Activated CD8-positive, alpha-beta memory T cell treated with anti-CD3 and anti-CD28 coated beads, Interleukin-2, amount 50 U/mL, for 24 hours (primary cell): ENCODE results near the gene SGIP1.
"Not testable (repeated sequence)": the region's sequence is repeated elsewhere in the genome, so short reads cannot be mapped to it uniquely, and the experiment has no call there.

Experiments used
- DNase-seq: peaks from one replicate; pipeline ENCODE4 v3.0.0-alpha.2; 2020; ENCODE audit errors: extremely low read depth

SGIP1 gene

DNA sequence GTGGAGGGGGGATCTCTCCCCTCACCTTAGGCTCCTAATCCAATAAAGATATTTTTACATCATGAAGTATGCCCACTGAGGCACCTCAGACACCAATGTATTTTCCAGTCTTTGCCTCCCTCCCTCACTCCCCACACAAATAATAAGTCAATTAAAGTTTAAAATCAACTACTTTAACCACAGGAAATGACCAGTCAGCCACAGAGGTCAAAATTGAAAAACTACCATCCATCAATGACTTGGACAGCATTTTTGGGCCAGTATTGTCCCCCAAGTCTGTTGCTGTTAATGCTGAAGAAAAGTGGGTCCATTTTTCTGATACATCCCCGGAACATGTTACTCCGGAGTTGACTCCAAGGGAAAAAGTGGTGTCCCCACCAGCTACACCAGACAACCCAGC lies 147.7 kb downstream of the SGIP1 start:
- DNase-seq = no peak

DNA sequence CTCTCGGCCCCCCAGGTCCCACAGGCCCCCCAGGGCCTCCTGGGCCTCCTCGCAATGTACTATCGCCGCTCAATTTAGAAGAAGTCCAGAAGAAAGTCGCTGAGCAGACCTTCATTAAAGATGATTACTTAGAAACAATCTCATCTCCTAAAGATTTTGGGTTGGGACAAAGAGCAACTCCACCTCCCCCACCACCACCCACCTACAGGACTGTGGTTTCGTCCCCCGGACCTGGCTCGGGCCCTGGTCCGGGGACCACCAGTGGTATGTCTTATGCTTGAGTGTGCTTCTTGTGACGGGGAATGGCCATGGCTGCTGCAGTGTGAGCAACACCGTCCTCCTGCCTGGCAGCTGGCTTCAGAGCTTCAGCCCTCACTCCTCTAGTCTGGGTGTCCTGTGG lies 148.2 kb downstream of the SGIP1 start:
- DNase-seq = no peak

DNA sequence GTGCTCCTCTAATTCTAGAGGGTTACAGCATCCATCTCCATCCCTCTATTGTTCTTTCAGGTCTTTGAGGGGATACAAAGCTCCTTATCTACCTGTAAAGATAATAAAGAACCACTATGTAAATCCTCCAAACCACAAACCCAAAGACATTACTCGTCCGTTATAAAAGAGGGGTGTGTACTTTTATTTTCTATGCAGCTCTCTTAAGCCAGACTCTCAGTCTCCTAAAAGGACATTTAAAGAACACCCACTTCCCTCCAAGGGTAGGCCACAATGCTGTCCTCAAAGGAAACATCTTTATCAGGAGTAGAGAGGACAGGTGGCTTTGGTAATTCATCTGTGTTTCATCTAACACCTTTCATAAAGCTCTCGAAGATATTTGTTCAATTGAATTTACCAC lies 150.4 kb downstream of the SGIP1 start:
- no peak for DNase-seq

DNA sequence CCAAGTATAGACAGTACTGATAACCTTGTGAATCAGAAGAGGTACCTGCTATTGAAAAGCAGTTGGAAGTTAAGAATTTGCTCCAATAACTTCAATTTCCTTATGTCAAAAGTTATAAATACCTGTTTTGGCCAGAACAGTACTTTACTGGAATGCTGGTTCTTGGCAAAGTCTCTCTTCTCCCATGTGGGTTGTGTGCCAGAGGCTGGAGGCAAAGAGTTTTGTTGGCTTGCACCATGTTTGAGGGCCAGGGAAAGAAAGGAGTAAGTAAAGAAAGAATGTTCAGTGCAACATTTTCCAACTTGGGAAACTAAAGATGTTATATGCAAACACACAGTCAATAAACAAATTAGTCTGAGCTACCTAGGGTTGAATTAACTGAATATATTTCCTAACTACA lies 151.3 kb downstream of the SGIP1 start:
- DNase-seq = no peak

DNA sequence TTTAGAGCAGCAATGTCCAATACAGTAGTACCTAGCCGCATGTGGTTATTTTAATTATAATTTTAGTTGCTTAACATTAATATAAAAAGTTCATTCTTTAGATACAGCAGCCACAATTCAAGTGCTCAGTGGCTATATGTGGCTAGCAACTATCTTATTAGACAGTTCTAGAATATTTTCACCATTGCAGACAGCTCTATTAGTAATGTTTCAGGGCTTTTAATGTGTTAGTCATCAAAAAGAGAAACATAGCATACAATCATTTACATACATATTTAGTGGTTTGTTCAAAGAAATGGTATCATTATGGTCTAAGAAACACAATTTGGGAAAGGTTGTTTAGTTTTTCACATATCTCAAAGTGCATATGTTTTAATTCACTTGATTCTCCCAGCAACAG lies 151.7 kb downstream of the SGIP1 start:
- no peak for DNase-seq

DNA sequence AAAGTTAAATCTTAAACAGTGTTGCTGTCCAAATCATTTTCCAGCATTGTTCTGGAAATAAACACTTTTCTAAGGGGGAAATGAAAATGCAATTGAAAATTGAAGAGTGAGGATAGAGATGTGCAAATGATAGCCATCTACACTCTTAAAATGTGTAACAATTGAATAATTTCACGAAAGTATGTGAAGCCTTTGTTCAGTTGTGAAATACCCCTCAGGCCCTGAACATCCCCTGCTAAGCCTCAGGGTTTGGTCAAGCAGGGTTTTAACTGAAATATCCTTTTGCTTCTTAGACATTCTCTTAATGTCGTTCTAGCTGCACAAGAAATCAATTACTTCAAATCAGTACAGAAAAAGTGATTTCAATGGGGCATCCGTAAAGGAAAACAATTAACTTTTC lies 152.5 kb downstream of the SGIP1 start:
- no peak for DNase-seq

DNA sequence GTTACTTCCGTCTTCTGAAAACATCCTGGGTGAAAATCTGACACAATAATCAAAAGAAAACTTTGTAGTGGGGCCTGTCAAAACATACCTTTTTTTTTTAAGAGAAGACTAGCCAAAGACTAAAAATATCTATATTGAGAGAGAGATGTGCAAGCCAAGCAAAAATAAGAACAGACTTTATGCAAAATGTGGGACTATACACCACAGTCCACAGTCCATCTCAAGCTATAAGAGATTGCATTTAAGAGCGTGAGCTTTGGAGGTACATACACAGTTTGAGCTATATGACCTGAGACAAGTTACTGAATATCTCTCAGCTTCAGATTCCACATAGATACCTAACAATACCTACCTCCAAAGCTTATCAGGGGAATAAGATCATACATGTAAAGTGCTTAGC lies 153.4 kb downstream of the SGIP1 start:
- no peak for DNase-seq

DNA sequence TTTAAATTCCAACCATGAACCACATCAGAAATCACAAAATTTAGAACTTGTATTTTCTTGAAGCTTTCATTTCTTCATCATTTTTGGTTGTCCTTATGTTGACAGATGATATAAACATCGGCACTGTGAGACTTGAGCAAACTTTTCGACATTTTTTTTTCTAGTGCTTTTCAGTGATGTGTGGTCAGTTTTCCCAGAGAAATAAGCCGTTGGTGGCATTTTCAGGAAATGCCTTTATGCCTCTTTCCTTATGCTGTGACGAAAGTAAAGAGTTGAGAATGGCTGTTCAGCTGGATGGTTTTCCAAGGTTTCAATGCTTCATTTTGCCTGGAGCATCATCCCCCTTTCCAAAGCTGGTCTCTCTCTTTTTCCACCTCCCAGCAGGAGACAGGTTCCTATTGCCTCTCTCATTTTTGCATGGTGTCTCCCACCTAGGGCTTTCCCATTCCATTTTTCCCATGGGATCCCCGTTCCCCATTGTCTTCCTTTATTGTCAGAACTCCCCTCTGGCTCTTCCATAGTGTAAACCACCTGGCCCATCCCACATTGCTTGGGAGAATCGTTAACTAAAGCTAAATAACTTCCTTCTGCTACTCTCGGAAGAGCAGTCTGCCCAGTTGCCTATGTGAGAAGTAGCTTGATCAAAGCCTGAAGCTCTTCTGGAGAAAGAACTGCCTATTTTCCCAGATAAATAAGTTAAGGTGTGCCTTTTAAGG lies 156.9 kb downstream of the SGIP1 start:
- DNase-seq = no peak

DNA sequence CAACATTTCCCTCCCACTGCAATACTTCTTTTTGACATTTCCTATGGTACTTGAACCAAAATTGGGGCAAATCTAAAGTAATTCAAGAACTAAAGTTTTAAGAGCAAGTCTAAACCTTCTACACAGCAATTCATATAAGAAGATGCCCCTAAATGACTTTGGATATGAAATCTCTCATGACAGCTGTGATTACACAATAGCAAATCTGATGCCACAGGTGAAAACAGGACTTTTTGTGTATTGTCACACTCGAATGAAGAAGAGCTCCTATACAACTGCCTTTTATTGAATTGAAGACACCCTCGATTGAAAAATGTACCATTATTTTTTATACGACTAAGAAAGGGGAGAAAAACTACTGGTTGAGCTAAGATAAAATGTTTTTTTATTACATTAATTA lies 158.7 kb downstream of the SGIP1 start:
- DNase-seq = no peak

DNA sequence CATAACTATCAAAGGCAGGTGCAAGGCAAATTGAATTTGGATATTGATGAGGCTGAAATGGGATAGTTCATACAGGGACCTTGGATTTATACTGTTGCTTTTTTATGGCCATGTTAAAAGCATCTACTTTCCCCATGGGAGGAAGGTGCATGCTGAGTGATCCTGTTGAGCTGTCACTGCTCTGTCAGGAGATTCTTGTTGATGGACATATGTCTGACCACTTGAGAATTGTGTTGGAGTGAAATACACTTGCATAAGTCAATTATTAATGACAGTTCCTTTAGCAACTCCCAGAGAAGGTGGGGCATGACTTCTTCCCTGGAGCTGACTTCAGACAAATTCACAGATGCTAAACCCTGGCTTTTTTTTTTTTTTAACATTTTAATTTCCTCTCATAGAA lies 159.9 kb downstream of the SGIP1 start:
- DNase-seq = no peak

DNA sequence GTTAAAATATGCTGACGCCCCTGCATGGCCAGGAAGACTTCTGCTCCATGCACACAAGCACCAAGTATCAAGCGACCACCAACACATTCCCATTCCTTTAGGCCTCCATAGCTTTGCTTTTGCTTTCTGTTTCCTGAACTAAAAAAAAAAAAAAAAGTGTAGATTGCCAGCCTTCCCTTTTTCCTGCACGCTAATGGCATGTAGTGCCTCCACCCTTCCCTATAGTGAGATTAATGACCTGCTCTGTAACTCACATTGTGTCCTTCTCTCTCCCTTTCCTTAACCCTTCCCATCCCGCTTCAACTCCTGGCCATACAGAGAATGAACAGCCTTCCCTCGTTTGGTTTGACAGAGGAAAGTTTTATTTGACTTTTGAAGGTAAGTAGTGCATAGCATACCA lies 161.2 kb downstream of the SGIP1 start:
- no peak for DNase-seq

DNA sequence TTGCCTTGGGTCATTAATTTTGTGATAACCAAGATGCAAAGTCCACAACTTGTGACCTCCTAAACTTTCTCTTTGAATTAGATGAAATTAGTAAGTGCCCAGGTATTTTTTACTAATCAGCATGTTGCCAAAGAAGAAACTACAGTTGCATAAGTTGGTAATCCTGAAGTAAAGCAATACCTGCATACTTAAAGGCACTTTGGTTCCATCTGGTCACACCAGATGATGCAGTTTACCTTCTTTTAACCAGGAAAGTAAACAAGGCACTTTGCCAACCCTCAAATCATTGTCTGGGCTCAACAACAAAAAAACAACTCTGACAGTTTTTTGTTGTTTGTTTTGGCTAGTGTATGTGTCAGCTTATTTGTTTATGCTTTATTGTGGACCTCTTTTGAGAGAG lies 162.8 kb downstream of the SGIP1 start:
- no peak for DNase-seq

DNA sequence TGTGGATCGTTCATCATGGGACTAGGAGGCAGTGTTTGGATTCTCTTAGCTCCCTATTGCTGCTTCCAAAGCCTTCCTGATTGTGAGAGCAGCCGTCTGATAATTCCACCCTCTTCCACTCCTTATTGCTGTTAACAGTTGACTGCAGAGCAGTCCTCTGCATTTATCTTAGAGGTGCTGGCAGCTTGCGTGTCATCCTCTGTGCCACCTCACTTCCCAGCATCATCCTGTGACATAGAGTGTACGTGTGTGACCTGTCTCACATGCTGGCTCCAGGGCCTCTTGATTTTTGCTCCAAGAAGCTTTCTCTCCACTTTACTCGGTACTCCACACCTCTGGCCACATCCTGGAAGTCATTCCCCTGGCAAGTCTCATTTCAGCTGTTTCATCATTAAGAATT lies 165.3 kb downstream of the SGIP1 start:
- DNase-seq = no peak

DNA sequence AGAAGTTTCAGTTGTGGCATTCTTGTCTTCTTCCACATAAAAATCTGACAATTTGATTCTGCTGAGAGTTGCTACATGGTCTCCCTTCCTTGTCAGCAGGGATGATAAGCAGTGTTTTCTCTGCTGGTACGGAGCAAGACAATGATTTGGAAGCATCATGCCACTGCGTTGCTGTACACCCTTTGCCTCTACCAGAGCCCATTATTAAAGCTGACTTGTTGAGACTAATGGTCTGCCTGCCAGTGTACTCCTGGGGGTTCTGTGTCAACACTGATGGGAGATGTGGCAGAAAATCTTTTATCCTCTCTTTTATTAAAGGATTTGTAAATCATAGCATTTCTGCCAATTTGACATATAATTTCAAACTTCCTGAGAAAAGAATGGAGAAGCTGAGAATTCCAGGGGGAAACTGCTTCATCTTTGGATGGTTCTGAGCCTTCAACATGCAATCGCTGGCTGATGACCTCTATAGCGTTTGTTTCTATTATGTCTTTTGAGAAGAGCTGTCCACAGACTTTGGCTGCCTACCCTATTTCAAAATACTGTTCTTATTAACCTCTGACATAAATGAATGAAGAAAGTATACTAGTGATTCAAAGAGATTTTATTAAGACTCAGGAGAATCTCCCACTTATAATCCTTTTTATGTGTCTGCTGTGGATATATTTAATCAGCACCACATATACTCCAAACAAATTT lies 170.4 kb downstream of the SGIP1 start:
- no peak for DNase-seq

DNA sequence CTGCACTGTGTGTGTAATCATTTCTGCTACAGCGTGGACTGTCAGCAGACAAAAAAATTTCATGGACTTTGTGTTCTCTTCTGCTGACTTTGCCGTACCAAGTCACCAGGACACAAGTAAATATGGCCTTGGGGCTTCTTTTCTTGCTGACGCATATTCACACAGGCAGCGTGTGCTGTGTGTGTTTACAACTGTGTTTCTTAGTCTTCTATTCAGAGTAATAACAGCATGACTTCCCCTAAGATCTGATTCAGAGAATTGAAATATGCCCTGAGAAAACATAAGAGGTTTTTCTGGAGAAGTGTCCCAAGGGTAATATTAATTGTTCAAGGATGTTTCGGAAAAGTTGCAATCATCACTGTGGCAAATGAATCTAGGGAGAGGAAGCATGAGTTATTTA lies 171.2 kb downstream of the SGIP1 start:
- no peak for DNase-seq

DNA sequence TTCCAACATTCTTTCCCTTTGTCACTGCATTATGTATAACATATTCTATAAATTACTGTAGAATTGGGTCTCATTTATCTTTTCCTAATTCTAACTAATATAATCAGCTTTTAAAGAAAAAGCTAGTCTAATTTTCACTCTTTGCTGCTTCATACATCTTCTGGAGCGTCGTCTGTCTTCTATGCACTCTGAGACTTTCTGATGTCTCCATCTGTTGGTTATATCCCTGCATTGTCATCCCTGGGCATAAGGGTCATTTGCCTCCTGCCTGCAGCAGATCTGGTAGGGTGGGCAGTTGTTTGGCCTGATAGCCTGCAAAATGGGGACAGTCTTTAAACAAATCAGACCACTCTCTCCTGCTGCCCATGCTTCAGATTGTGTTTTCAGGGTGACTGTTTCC lies 177.5 kb downstream of the SGIP1 start:
- no peak for DNase-seq

DNA sequence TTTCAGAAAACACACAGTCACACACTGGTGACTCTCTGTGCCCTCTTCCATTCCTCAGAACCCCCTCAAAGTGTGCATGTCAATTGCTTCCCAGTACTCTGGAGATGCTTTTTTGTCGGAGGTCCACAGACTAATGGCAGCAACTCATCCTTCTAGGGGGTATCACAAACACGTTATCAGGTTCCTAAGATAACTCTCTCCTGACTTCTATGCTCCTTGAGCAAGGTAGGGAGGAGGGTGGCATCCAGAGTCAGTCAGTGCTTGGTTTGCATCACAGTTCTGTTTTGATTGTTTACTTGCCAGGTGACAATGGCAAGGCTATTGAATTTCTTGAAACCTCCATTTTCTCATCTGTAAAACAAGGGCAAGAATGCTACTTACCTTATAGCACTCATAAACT lies 178.9 kb downstream of the SGIP1 start:
- DNase-seq = no peak

DNA sequence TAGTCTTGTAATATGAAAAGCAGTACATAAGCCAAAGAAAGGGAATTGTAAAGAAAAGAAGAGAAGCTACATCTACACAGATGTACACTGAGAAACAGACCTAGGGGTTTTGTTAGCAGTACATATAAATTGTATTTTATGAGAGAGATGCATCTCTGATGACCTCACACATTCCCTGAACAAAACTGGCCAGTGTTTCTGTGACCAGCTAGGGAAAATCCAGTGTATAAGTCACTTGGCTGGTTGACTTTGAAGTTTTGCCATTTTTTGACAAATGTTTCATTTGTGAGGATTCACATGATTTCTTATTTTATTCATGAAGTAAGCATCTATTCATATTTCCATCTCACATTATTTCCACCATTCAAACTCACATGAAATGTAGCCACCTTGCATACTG lies 190.0 kb downstream of the SGIP1 start:
- DNase-seq = no peak

DNA sequence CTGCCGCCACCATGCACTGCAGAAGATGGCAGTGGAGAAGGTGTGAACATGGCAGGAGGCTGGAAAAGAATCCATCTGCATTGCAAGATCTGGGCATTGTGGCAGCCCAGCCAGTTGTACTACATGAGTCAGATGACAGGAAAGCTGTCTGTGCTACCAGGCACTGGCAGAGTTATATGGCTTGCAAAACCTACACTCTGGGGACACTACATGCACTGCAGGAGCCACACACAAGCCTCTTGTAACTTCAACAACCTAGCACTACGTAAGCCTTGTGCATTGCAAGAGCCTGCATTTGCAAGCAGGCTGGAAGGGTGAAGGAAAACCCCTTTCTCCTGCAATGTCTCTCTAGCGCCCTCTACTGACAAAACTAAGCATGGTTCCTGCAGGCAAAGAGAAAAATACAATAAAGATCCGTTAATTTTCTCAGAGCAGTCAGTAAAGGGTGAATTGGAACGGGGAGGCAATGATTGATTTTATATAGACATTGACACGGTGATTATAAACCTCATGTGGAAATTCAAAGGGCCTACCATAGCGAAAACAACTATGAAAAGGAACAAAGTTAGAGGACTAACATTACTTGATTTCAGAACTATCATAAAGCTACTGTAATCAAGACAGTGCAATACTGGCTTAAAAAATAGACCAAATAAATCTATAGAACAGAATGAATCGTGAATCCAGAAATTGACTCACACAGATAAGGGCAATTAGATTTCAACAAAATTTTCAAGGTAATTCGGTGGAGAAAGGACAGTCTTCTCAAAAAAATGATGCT lies 192.1 kb downstream of the SGIP1 start:
- DNase-seq = peak; percentile 8

DNA sequence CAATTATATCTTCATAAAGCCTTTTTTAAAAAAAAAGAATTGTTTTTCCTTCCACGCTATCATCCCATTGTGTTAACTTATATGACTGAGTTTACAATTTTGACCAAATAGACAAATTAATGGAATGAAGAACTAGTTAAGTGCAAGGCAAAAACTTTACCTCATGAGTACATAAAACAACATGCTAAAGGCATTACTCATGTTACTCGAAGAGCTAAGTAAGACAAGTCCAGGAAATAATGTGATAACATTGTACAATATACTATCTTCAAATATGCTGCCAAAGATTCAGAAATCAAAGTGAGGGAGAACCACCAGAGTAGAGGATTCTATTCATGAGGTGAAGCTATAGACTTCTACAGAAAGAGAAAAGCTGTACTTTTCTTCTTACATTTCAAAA lies 194.1 kb downstream of the SGIP1 start:
- DNase-seq = no peak

DNA sequence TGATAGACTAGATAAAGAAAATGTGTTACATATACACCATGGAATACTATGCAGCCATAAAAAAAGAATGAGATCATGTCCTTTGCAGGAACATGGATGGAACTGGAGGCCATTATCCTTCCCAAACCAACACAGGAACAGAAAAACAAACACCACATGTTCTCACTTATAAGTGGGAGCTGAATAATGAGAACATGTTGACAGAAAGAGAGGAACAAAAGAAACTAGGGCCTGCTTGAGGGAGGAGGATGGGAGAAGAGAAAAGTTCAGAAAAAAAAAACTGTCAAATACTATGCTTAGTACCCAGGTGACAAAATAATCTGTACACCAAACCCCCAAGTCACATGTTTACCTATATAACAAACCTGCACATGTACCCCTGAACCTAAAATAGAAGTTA lies 194.8 kb downstream of the SGIP1 start:
- DNase-seq = not testable (repeated sequence)

DNA sequence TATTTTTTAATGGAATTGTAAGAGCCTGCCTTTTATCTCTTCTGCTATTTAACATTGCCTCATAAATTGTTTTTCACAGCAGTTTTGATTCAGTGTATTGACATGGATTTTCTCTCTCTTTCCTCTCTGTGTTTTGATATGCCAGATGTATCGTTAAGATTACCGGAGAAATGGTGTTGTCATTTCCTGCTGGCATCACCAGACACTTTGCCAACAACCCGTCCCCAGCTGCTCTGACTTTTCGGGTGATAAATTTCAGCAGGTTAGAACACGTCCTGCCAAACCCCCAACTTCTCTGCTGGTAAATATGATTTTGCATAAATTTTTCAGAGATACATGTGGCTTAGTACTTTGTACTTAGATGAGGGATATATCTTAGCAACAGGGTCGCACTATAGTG lies 195.2 kb downstream of the SGIP1 start:
- DNase-seq = no peak

DNA sequence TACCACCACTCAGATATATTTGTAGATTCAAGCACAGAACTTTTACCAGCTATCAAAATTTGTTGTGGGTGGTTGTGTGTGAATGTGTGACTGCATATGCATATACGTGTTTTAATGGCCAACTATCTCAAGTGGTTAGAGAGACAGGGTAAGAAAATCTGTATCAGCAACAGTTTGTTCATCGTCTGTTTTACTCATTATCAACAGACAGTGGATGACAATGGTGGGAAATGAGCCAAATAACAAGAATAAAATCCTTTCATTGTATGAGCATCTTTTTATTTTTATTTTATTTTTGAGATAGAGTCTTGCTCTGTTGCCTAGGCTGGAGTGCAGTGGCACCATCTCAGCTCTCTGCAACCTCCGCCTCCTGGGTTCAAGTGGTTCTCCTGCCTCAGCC lies 195.6 kb downstream of the SGIP1 start:
- DNase-seq = no peak
